HEK293T (cell line): ENCODE data around the gene CA5A.
"Not testable (repeated sequence)": the region's sequence is repeated elsewhere in the genome, so short reads cannot be mapped to it uniquely, and the experiment has no call there.

Source experiments
- ARNT ChIP-seq: fragments of 450-650 bp; IDR thresholded peaks from 2 replicates; pipeline ENCODE4 v1.6.1; 2017; ENCODE audit warnings: mild to moderate bottlenecking
- BHLHE40 ChIP-seq: fragments of 450-650 bp; IDR thresholded peaks from 2 replicates; pipeline ENCODE4 v1.6.1; 2016; ENCODE audit warnings: mild to moderate bottlenecking, moderate library complexity, borderline replicate concordance
- ELF4 ChIP-seq: fragments of 450-650 bp; IDR thresholded peaks from 2 replicates; pipeline ENCODE4 v1.6.1; 2017; ENCODE audit warnings: antibody characterized with exemption
- FOXA1 ChIP-seq: fragments of 450-650 bp; IDR thresholded peaks from 2 replicates; pipeline ENCODE4 v1.6.1; 2016; ENCODE audit warnings: mild to moderate bottlenecking
- FOXK2 ChIP-seq: fragments of 450-650 bp; IDR thresholded peaks from 2 replicates; pipeline ENCODE4 v1.6.1; 2016; ENCODE audit warnings: mild to moderate bottlenecking
- FOXM1 ChIP-seq: fragments of 450-650 bp; IDR thresholded peaks from 2 replicates; pipeline ENCODE4 v1.6.1; 2017; ENCODE audit warnings: mild to moderate bottlenecking, borderline replicate concordance
- HDGF ChIP-seq: fragments of 450-650 bp; IDR thresholded peaks from 2 replicates; pipeline ENCODE4 v1.6.1; 2017; ENCODE audit warnings: antibody characterized with exemption, borderline replicate concordance
- LEF1 ChIP-seq: fragments of 450-650 bp; IDR thresholded peaks from 2 replicates; pipeline ENCODE4 v1.6.1; 2017; ENCODE audit warnings: mild to moderate bottlenecking, borderline replicate concordance
- NFRKB ChIP-seq: fragments of 450-650 bp; IDR thresholded peaks from 2 replicates; pipeline ENCODE4 v1.6.1; 2016; ENCODE audit warnings: mild to moderate bottlenecking, moderate library complexity
- SP1 ChIP-seq: fragments of 450-650 bp; IDR thresholded peaks from 2 replicates; pipeline ENCODE4 v1.6.1; 2017
- SUZ12 ChIP-seq: fragments of 450-650 bp; IDR thresholded peaks from 2 replicates; pipeline ENCODE4 v1.6.1; 2016; ENCODE audit warnings: mild to moderate bottlenecking
- TARDBP ChIP-seq: fragments of 450-650 bp; IDR thresholded peaks from 2 replicates; pipeline ENCODE4 v1.6.1; 2016
- ZNF384 ChIP-seq: fragments of 450-650 bp; IDR thresholded peaks from 2 replicates; pipeline ENCODE4 v1.6.1; 2016
- TF ChIP-seq, protein P1 (sequence below): fragments of 450-650 bp; IDR thresholded peaks from 2 replicates; pipeline ENCODE4 v1.6.1; 2016

DNA sequence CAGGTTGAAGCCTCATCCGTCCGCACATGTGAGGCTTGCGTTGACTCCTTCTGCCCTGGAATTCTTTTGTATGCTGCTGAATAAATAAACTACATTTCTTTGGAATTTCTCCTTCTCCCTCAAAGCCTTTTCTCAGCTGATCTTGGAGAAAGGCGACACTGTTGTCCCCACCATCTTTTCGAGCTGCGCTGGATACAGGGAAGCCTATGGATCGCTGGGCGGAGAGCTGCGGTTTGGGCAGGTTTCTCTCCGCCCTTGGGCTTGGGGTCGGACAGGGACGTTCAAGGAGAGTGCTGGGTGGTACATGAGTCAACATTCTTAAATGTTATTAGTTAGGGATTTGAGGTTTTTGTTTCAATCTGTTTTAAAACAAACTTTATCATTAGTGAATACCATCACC lies 35.8 kb downstream of the CA5A start:
- TF ChIP-seq FOXM1, LEF1, BHLHE40, SUZ12, SP1, NFRKB, HDGF, ELF4, ZNF384, ARNT, FOXA1, TARDBP, FOXK2: not testable (repeated sequence)
- TF ChIP-seq, protein P1, sequence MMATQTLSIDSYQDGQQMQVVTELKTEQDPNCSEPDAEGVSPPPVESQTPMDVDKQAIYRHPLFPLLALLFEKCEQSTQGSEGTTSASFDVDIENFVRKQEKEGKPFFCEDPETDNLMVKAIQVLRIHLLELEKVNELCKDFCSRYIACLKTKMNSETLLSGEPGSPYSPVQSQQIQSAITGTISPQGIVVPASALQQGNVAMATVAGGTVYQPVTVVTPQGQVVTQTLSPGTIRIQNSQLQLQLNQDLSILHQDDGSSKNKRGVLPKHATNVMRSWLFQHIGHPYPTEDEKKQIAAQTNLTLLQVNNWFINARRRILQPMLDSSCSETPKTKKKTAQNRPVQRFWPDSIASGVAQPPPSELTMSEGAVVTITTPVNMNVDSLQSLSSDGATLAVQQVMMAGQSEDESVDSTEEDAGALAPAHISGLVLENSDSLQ, result not testable (repeated sequence)
